Measurements from ENCODE around the gene ZFHX3.

Gene ZFHX3

GRCh38 chr16:72835086-72835485 is 212.8 kb downstream of the ZFHX3 start:
- DNase-seq (ENCODE audit: low spot score): no peak
- no peak overlapping the region for H3K27ac ChIP-seq
- CTCF ChIA-PET: interaction anchor here (3.4 kb wide), 1 partner anchor 126 kb away, joined by 22 read pairs; no protein-coding TSS in a partner anchor
- POLR2A ChIA-PET (ENCODE audit: low non-redundant PET): no interaction called here
- TF ChIP-seq, protein P1, sequence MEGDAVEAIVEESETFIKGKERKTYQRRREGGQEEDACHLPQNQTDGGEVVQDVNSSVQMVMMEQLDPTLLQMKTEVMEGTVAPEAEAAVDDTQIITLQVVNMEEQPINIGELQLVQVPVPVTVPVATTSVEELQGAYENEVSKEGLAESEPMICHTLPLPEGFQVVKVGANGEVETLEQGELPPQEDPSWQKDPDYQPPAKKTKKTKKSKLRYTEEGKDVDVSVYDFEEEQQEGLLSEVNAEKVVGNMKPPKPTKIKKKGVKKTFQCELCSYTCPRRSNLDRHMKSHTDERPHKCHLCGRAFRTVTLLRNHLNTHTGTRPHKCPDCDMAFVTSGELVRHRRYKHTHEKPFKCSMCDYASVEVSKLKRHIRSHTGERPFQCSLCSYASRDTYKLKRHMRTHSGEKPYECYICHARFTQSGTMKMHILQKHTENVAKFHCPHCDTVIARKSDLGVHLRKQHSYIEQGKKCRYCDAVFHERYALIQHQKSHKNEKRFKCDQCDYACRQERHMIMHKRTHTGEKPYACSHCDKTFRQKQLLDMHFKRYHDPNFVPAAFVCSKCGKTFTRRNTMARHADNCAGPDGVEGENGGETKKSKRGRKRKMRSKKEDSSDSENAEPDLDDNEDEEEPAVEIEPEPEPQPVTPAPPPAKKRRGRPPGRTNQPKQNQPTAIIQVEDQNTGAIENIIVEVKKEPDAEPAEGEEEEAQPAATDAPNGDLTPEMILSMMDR (conservative IDR thresholded peaks at IDR 0.05; ENCODE audit: low read depth): no peak

GRCh38 chr16:72834499-72834898 is 213.4 kb downstream of the ZFHX3 start:
- POLR2A ChIA-PET (ENCODE audit: low non-redundant PET): no interaction called here
- no peak overlapping the region for H3K27ac ChIP-seq
- CTCF ChIA-PET: interaction anchor here (3.4 kb wide), 1 partner anchor 127 kb away, joined by 22 read pairs; no protein-coding TSS in a partner anchor

GRCh38 chr16:72833969-72834368 is 214.0 kb downstream of the ZFHX3 start:
- ChIA-PET POLR2A (ENCODE audit: low non-redundant PET) (no interaction called here), CTCF (interaction anchor here (3.4 kb wide), 1 partner anchor 127 kb away, joined by 22 read pairs; no protein-coding TSS in a partner anchor)
- peak overlapping the region; percentile 65 for H3K27ac ChIP-seq
- DNase-seq (ENCODE audit: low spot score): no peak
- TF ChIP-seq, protein P1 (conservative IDR thresholded peaks at IDR 0.05; ENCODE audit: low read depth): no peak

More at GRCh38 chr16:72834499-72834898, 213.4 kb downstream of the ZFHX3 start:
- TF ChIP-seq, protein P1 (conservative IDR thresholded peaks at IDR 0.05; ENCODE audit: low read depth): no peak
- DNase-seq (ENCODE audit: low spot score): no peak

- ChIA-PET POLR2A (ENCODE audit: low non-redundant PET) (no interaction called here), CTCF (interaction anchor here (1.0 to 3.4 kb wide), 4 partner anchors 12 to 231 kb away, joined by 3 to 22 read pairs (median 8); no protein-coding TSS in a partner anchor)
- TF ChIP-seq, protein P1 (conservative IDR thresholded peaks at IDR 0.05; ENCODE audit: low read depth): no peak
- H3K27ac ChIP-seq: peak overlapping the region; percentile 65
- DNase-seq (ENCODE audit: low spot score): peak; percentile 34
Observed at GRCh38 chr16:72833482-72833881, 214.4 kb downstream of the ZFHX3 start.

GRCh38 chr16:72832621-72833248 is 215.2 kb downstream of the ZFHX3 start:
- peak overlapping the region; percentile 65 for H3K27ac ChIP-seq
- TF ChIP-seq, protein P1 (conservative IDR thresholded peaks at IDR 0.05; ENCODE audit: low read depth): peak; percentile 99
- DNase-seq (ENCODE audit: low spot score): peak; percentile 81
- ChIA-PET POLR2A (ENCODE audit: low non-redundant PET) (no interaction called here), CTCF (interaction anchor here (0.5 to 3.4 kb wide), 42 partner anchors 8 to 1051 kb away, joined by 3 to 22 read pairs (median 4); no protein-coding TSS in a partner anchor)

- no peak for DNase-seq (ENCODE audit: low spot score)
Observed at GRCh38 chr16:72829846-72830775, 217.8 kb downstream of the ZFHX3 start.

More at GRCh38 chr16:72829846-72830775, 217.8 kb downstream of the ZFHX3 start:
- ChIA-PET POLR2A (ENCODE audit: low non-redundant PET) (no interaction called here), CTCF (interaction anchor here (0.7 kb wide), 1 partner anchor 1038 kb away, joined by 4 read pairs; no protein-coding TSS in a partner anchor)
- TF ChIP-seq, protein P1 (conservative IDR thresholded peaks at IDR 0.05; ENCODE audit: low read depth): no peak
- no peak overlapping the region for H3K27ac ChIP-seq

Data from RWPE1 (cell line).